ENCODE measurements around the gene STK32B. TPM values are rescaled to one million over a fixed set of nuclear protein-coding genes. Genes with fewer than 3 reads are reported as not detected.

The STK32B gene
- total and polyA plus RNA-seq, 10 donors = 0.03 to 0.87 (median 0.36) TPM

GRCh38 chr4:5032813-5033212, 18.5 kb upstream of the STK32B start:
- 43 to 75% (median 52%) methylated on average over 5 of the region's 5 CpGs for WGBS, 5 donors
- intact Hi-C loops (cut with DNase I; ENCODE audit: low total_unique reads) = no loop called here
- peaks cover 8 to 56% (median 24%) of the 10 kb centered on the region in 6 donors for H3K4me1 ChIP-seq
- no peaks in the 10 kb centered on the region for H3K27me3 ChIP-seq (replicated peaks in 1 of 7)
- H3K9me3 ChIP-seq = no peaks in the 10 kb centered on the region
- no peak overlapping the region for H3K4me3 ChIP-seq
- H3K27ac ChIP-seq = peak overlapping the region in 5 of 8 donors; percentile 51 to 72 (median 54)
- TF ChIP-seq POLR2A (IDR thresholded peaks at IDR 0.05) (no peak), POLR2AphosphoS5 (IDR thresholded peaks at IDR 0.05) (no peak), CTCF (IDR thresholded peaks at IDR 0.05 in 8 of 11, conservative IDR thresholded peaks at IDR 0.05 in 3 of 11) (no peak)
- H3K36me3 ChIP-seq = no peaks in the 10 kb centered on the region
- no peak for DNase-seq

GRCh38 chr4:5033281-5033841, 17.9 kb upstream of the STK32B start:
- no peaks in the 10 kb centered on the region for H3K36me3 ChIP-seq
- no peaks in the 10 kb centered on the region for H3K9me3 ChIP-seq
- peaks cover 8 to 62% (median 25%) of the 10 kb centered on the region in 6 donors for H3K4me1 ChIP-seq
- H3K4me3 ChIP-seq = no peak overlapping the region
- H3K27me3 ChIP-seq (replicated peaks in 1 of 7) = no peaks in the 10 kb centered on the region
- peak overlapping the region in 5 of 8 donors; percentile 51 to 72 (median 54) for H3K27ac ChIP-seq
- peak; percentile 78 for DNase-seq
- WGBS, 5 donors = 11 to 17% (median 13%) methylated on average over 10 of the region's 10 CpGs
- peak in 2 of 3 donors; percentile 76 to 84 for TF ChIP-seq POLR2AphosphoS5 (IDR thresholded peaks at IDR 0.05)
- TF ChIP-seq CTCF (IDR thresholded peaks at IDR 0.05 in 8 of 11, conservative IDR thresholded peaks at IDR 0.05 in 3 of 11) = no peak
- intact Hi-C loops (cut with DNase I; ENCODE audit: low total_unique reads) = no loop called here

- Histone ChIP-seq H3K4me3 (no peak overlapping the region), H3K36me3 (no peaks in the 10 kb centered on the region), H3K4me1 (peaks cover 8 to 65% (median 25%) of the 10 kb centered on the region in 6 donors), H3K27ac (peak overlapping the region in 4 of 8 donors; percentile 51 to 72 (median 54)), H3K27me3 (replicated peaks in 1 of 7) (no peaks in the 10 kb centered on the region), H3K9me3 (no peaks in the 10 kb centered on the region)
- no peak for TF ChIP-seq CTCF (IDR thresholded peaks at IDR 0.05 in 8 of 11, conservative IDR thresholded peaks at IDR 0.05 in 3 of 11)
- TF ChIP-seq POLR2AphosphoS5 (IDR thresholded peaks at IDR 0.05) = no peak
- no peak for TF ChIP-seq POLR2A (IDR thresholded peaks at IDR 0.05)
- DNase-seq = no peak
- 70 to 82% (median 71%) methylated on average over 8 of the region's 8 CpGs for WGBS, 5 donors
- intact Hi-C loops (cut with DNase I; ENCODE audit: low total_unique reads) = no loop called here
Observed at GRCh38 chr4:5034206-5034605, 17.1 kb upstream of the STK32B start.

- intact Hi-C loops (cut with DNase I; ENCODE audit: low total_unique reads) = no loop called here
- Histone ChIP-seq H3K27ac (no peak overlapping the region), H3K4me3 (no peak overlapping the region), H3K36me3 (no peaks in the 10 kb centered on the region), H3K9me3 (no peaks in the 10 kb centered on the region), H3K27me3 (replicated peaks in 1 of 7) (no peaks in the 10 kb centered on the region), H3K4me1 (peaks cover 8 to 52% (median 23%) of the 10 kb centered on the region in 6 donors)
- no peak for DNase-seq
- 21 to 27% (median 21%) methylated on average over 5 of the region's 5 CpGs for WGBS, 5 donors
- TF ChIP-seq POLR2A (IDR thresholded peaks at IDR 0.05) (no peak), POLR2AphosphoS5 (IDR thresholded peaks at IDR 0.05) (no peak), CTCF (IDR thresholded peaks at IDR 0.05 in 8 of 11, conservative IDR thresholded peaks at IDR 0.05 in 3 of 11) (no peak)
Observed at GRCh38 chr4:5036239-5036638, 15.0 kb upstream of the STK32B start.

All from spleen (tissue), 11 donors.